Cardiac muscle cell (in vitro differentiated cells and primary cell): ENCODE data around the gene ETV5. TPM values are rescaled to one million over a fixed set of nuclear protein-coding genes. Genes with fewer than 3 reads are reported as not detected.
A peak's percentile ranks its signal among the peaks of the same experiment; 100 is the strongest.
"Not testable (repeated sequence)": the region's sequence is repeated elsewhere in the genome, so short reads cannot be mapped to it uniquely, and the experiment has no call there.

Experiments
- DNase-seq, 2 donors: peaks; one replicate each; pipeline versions ENCODE4 v3.0.0 to v3.0.0-alpha.2; 2010 to 2017; ENCODE audit warnings: low read depth in 1 of 2, low spot score in 1 of 2
- H3K27ac ChIP-seq: fragments of 200-600 bp; sonication (generic); 2 replicates; pipeline ENCODE4 v1.5.1; 2016
- H3K27me3 ChIP-seq: fragments of 200-600 bp; sonication (generic); 2 replicates; pipeline ENCODE4 v1.6.0; 2016; ENCODE audit warnings: control low read depth
- H3K36me3 ChIP-seq: fragments of 200-600 bp; sonication (generic); 2 replicates; pipeline ENCODE4 v1.5.1; 2016; ENCODE audit warnings: control low read depth
- H3K4me1 ChIP-seq: fragments of 200-600 bp; sonication (generic); 2 replicates; pipeline ENCODE4 v1.8.1; 2017; ENCODE audit warnings: low read depth, mild to moderate bottlenecking, mixed run types
- H3K4me3 ChIP-seq: fragments of 200-600 bp; sonication (generic); 2 replicates; pipeline ENCODE4 v1.5.1; 2016; ENCODE audit warnings: mild to moderate bottlenecking
- H3K9me3 ChIP-seq: fragments of 200-600 bp; sonication (generic); 2 replicates; pipeline ENCODE4 v1.5.1; 2017; ENCODE audit warnings: low read depth, mild to moderate bottlenecking, control low read depth
- CTCF ChIP-seq: IDR thresholded peaks from 2 replicates; pipeline ENCODE4 v1.5.1; 2012; ENCODE audit warnings: low read depth, mild to moderate bottlenecking, low read length
- polyA plus RNA-seq: library from polyadenylated mRNA; unstranded; fragments of >200 nt; fragmentation: Nextera tagmentation; extraction: Ambion mirVana; gene quantifications from 2 replicates; pipeline ENCODE4 v1.2.1, GENCODE V29; 2016
- total RNA-seq: library from RNA; depleted of rRNA; stranded (reverse); fragments of >200 nt; gene quantifications from 2 replicates; pipeline ENCODE4 v1.2.3, GENCODE V29; 2016

The ETV5 gene
- total and polyA plus RNA-seq, 2 experiments from 2014 or later: 16.3 to 29.3 TPM

- Histone ChIP-seq H3K36me3 (no peaks in the 10 kb centered on the region), H3K27ac (no peak overlapping the region), H3K4me1 (peaks cover 5% of the 10 kb centered on the region), H3K9me3 (no peaks in the 10 kb centered on the region), H3K4me3 (no peak overlapping the region), H3K27me3 (no peaks in the 10 kb centered on the region)
- no peak for TF ChIP-seq CTCF
- DNase-seq: no peak
Observed at GRCh38 chr3:186022931-186023330, 86.0 kb downstream of the ETV5 start.

GRCh38 chr3:186021673-186022362, 87.1 kb downstream of the ETV5 start:
- H3K4me1 ChIP-seq: peaks cover 5% of the 10 kb centered on the region
- H3K36me3 ChIP-seq: no peaks in the 10 kb centered on the region
- no peak for TF ChIP-seq CTCF
- peak in 1 of 2 donors; percentile 83 for DNase-seq
- H3K9me3 ChIP-seq: no peaks in the 10 kb centered on the region
- H3K27me3 ChIP-seq: no peaks in the 10 kb centered on the region
- no peak overlapping the region for H3K4me3 ChIP-seq
- no peak overlapping the region for H3K27ac ChIP-seq

- not testable (repeated sequence) for H3K36me3 ChIP-seq, DNase-seq, H3K27ac ChIP-seq, H3K4me1 ChIP-seq, H3K27me3 ChIP-seq, H3K9me3 ChIP-seq, H3K4me3 ChIP-seq
Observed at GRCh38 chr3:186021250-186021649, 87.6 kb downstream of the ETV5 start.

- not testable (repeated sequence) for DNase-seq, H3K27me3 ChIP-seq, H3K36me3 ChIP-seq, H3K4me3 ChIP-seq, H3K9me3 ChIP-seq, H3K27ac ChIP-seq, H3K4me1 ChIP-seq
Observed at GRCh38 chr3:186019288-186019687, 89.6 kb downstream of the ETV5 start.

GRCh38 chr3:186014866-186015265, 94.0 kb downstream of the ETV5 start:
- H3K36me3 ChIP-seq: no peaks in the 10 kb centered on the region
- H3K27me3 ChIP-seq: no peaks in the 10 kb centered on the region
- no peak for DNase-seq
- no peak overlapping the region for H3K27ac ChIP-seq
- H3K4me1 ChIP-seq: no peaks in the 10 kb centered on the region
- H3K9me3 ChIP-seq: no peaks in the 10 kb centered on the region
- no peak for TF ChIP-seq CTCF
- no peak overlapping the region for H3K4me3 ChIP-seq

- no peaks in the 10 kb centered on the region for H3K27me3 ChIP-seq
- no peaks in the 10 kb centered on the region for H3K36me3 ChIP-seq
- H3K4me3 ChIP-seq: no peak overlapping the region
- no peaks in the 10 kb centered on the region for H3K4me1 ChIP-seq
- TF ChIP-seq CTCF: no peak
- no peak for DNase-seq
- H3K9me3 ChIP-seq: no peaks in the 10 kb centered on the region
- no peak overlapping the region for H3K27ac ChIP-seq
Observed at GRCh38 chr3:186013312-186013711, 95.6 kb downstream of the ETV5 start.
